HG03196 (cell line): Measurements from ENCODE around the gene CTNNA2.
"Not testable (repeated sequence)": the region's sequence is repeated elsewhere in the genome, so short reads cannot be mapped to it uniquely, and the experiment has no call there.

ENCODE experiments used
- ATAC-seq: cut with Tn5 transposase; IDR thresholded peaks from one replicate; pipeline ENCODE4 v1.9.1; 2021; ENCODE audit not compliant: unreplicated experiment

Gene CTNNA2

GRCh38 chr2:80132281-80132680 is 619.4 kb downstream of the CTNNA2 start:
- no peak for ATAC-seq

GRCh38 chr2:80135001-80135400 is 622.1 kb downstream of the CTNNA2 start:
- no peak for ATAC-seq

- no peak for ATAC-seq
Observed at GRCh38 chr2:80136338-80136737, 623.5 kb downstream of the CTNNA2 start.

GRCh38 chr2:80139001-80139400 is 626.1 kb downstream of the CTNNA2 start:
- ATAC-seq: no peak

GRCh38 chr2:80141007-80141726 is 628.3 kb downstream of the CTNNA2 start:
- ATAC-seq: no peak

GRCh38 chr2:80145499-80145898 is 632.6 kb downstream of the CTNNA2 start:
- ATAC-seq: no peak

- not testable (repeated sequence) for ATAC-seq
Observed at GRCh38 chr2:80146757-80147156, 633.9 kb downstream of the CTNNA2 start.

- ATAC-seq: no peak
Observed at GRCh38 chr2:80147690-80148089, 634.8 kb downstream of the CTNNA2 start.

GRCh38 chr2:80148906-80149305 is 636.1 kb downstream of the CTNNA2 start:
- ATAC-seq: no peak

- no peak for ATAC-seq
Observed at GRCh38 chr2:80149991-80150390, 637.1 kb downstream of the CTNNA2 start.

- no peak for ATAC-seq
Observed at GRCh38 chr2:80151248-80151647, 638.4 kb downstream of the CTNNA2 start.

- no peak for ATAC-seq
Observed at GRCh38 chr2:80151651-80152050, 638.8 kb downstream of the CTNNA2 start.

- no peak for ATAC-seq
Observed at GRCh38 chr2:80153151-80153550, 640.3 kb downstream of the CTNNA2 start.

- no peak for ATAC-seq
Observed at GRCh38 chr2:80153768-80154167, 640.9 kb downstream of the CTNNA2 start.

GRCh38 chr2:80154231-80154915 is 641.5 kb downstream of the CTNNA2 start:
- no peak for ATAC-seq

GRCh38 chr2:80164375-80164774 is 651.5 kb downstream of the CTNNA2 start:
- no peak for ATAC-seq

GRCh38 chr2:80166483-80167171 is 653.8 kb downstream of the CTNNA2 start:
- no peak for ATAC-seq

- ATAC-seq: no peak
Observed at GRCh38 chr2:80167284-80167808, 654.5 kb downstream of the CTNNA2 start.

GRCh38 chr2:80168037-80168436 is 655.2 kb downstream of the CTNNA2 start:
- ATAC-seq: no peak

GRCh38 chr2:80168801-80169200 is 656.0 kb downstream of the CTNNA2 start:
- no peak for ATAC-seq

GRCh38 chr2:80169811-80170594 is 657.2 kb downstream of the CTNNA2 start:
- ATAC-seq: no peak
